Activated CD8-positive, alpha-beta memory T cell treated with anti-CD3 and anti-CD28 coated beads for 48 hours (primary cell): ENCODE data around the gene HHIPL1.
"Not testable (repeated sequence)": the region's sequence is repeated elsewhere in the genome, so short reads cannot be mapped to it uniquely, and the experiment has no call there.

Source experiments
- DNase-seq, 3 experiments: peaks; one replicate each; pipeline ENCODE4 v3.0.0-alpha.2; 2020; ENCODE audit warnings: low read depth in 2 of 3, low spot score in 2 of 3

HHIPL1 gene

GRCh38 chr14:99633141-99633540, 11.8 kb upstream of the HHIPL1 start:
- no peak for DNase-seq

- no peak for DNase-seq
These were observed 11.0 kb upstream of the HHIPL1 start for GRCh38 chr14:99633918-99634317.

- DNase-seq: no peak
These were observed 10.5 kb upstream of the HHIPL1 start for GRCh38 chr14:99634443-99634842.

GRCh38 chr14:99635116-99635515, 9.8 kb upstream of the HHIPL1 start:
- no peak for DNase-seq

GRCh38 chr14:99636487-99636886, 8.4 kb upstream of the HHIPL1 start:
- no peak for DNase-seq

- DNase-seq: no peak
These were observed 7.3 kb upstream of the HHIPL1 start for GRCh38 chr14:99637624-99638023.

GRCh38 chr14:99642771-99643170, 2.2 kb upstream of the HHIPL1 start:
- DNase-seq: not testable (repeated sequence)

GRCh38 chr14:99643343-99643742, 1.6 kb upstream of the HHIPL1 start:
- no peak for DNase-seq

GRCh38 chr14:99644035-99644587, 818 bp upstream of the HHIPL1 start:
- DNase-seq: no peak

GRCh38 chr14:99645545-99646505, 896 bp downstream of the HHIPL1 start:
- no peak for DNase-seq

DNA sequence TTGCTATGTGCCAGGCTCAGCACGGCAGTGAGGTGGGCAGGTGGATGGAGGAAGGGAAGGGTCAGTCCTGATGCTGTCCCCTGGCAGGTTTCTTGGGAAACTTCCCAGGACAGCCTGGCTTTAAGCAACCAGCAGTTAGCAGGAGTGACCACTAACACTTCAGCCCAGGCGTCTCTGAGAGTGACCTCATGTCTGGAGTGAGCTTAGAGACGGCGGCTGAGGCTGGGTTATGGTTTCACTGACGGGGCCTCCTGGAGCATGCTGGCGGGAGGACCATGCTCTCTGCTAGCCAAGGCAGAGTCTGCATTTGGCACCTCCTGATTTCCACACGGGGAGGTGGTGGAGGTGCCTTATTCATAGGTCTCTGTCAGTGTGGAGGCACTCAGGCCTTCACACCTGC, 2.5 kb downstream of the HHIPL1 start:
- no peak for DNase-seq

- DNase-seq: no peak
These were observed 3.3 kb downstream of the HHIPL1 start for GRCh38 chr14:99648027-99648784.

- DNase-seq: no peak
These were observed 4.3 kb downstream of the HHIPL1 start for GRCh38 chr14:99649219-99649618.

DNA sequence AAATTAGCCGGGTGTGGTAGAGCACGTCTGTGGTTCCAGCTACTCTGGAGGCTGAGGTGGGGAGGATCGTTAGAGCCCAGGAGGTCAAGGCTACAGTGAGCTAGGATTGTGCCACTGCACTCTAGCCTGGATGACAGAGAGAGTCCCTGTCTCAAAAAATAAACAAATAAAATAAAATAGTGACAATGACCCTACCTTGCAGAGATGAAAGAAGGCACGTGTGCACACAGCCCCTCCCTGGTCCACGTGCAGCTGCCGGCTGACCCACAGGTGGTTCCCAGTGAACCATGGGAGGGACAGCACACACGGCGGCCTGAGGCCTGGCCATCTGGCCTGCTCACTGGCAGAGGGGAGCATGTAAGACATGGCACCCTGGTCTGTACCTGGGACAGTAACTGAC, 4.7 kb downstream of the HHIPL1 start:
- no peak for DNase-seq

DNA sequence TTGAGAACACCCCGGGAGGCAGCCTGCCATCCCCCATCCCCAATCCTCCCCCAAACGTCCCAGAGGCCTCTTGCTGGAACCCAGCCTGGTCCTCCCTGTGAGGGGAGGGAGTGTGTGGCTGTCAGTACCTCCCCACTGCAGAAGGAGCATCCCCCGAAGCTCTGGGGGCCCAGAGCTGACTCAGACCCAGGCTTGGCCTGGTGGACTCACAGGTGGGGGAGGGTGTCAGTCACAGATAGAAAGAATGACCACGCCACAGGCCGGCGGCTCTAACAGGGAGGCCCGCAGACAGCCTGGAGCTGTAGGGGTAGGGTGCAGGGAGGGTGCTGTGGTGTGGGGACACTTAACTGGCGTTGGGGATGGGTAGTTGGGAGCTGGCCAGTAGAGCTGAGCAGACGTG, 5.3 kb downstream of the HHIPL1 start:
- no peak for DNase-seq

GRCh38 chr14:99651953-99652746, 7.2 kb downstream of the HHIPL1 start:
- no peak for DNase-seq

DNA sequence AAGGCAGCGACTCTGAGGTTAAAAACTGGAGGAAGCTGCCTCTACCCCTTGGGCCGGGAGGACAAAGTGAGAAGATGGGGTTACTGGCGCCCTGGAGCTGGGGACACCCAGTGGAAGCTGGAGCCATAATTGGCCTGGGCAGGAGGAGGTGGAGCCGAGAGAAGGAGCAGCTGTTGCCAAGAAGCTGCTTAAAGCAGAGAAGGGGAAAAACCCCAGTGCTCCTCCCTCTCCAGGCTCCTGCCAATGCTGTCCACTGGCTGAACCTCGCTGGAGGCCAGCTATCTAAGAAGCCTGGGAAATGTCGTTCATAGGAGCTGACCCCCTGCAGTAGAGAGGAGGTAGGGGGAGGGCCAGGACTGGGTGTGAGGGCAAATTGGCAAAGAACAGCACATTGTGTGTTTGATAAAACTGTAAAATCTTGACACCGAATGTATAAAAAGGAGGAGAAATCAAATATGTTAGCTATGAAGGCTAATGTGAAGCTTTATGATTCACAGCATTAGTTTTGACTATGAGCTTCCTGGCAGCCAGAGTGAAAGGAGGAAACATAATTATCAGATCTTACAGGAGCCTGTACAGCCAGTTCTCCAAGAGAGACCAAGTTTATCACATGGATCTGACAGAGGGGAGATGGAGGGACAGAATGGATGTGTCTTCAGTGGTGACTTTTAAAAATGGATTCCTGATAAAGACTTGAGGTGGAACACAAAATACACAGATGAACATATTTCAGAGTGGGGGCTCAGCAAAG, 9.5 kb downstream of the HHIPL1 start:
- no peak for DNase-seq

- DNase-seq: no peak
These were observed 10.6 kb downstream of the HHIPL1 start for GRCh38 chr14:99655521-99655920.

DNA sequence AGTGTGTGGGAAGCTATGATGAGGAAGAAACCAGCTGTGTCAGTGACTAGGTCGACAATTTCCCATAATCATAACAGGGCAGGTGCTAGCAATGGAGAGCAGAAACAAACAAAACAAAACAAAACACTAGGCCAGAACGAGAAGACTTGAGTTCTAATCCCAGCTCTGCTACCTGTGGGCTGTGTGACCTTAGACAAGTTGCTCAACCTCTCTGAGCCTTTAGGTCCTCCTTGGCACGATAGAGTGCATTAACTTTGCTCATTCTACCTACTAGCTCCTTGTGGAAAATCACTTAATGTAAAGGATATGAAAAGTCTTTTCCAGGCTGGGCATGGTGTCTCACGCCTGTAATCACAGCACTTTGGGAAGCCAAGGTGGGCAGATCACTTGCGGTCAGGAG, 11.2 kb downstream of the HHIPL1 start:
- no peak for DNase-seq

- no peak for DNase-seq
These were observed 12.8 kb downstream of the HHIPL1 start for GRCh38 chr14:99657645-99658155.
